NT2/D1 (cell line): Measurements from ENCODE around the gene BAD.
A peak's percentile ranks its signal among the peaks of the same experiment; 100 is the strongest.

ENCODE experiments used
- DNase-seq: peaks from one replicate; pipeline ENCODE4 v3.0.0-alpha.2; 2011; ENCODE audit warnings: low read depth, low spot score
- H3K27me3 ChIP-seq: 2 replicates; pipeline ENCODE4 v1.6.0; 2011; ENCODE audit warnings: mild to moderate bottlenecking; ENCODE audit not compliant: insufficient read length, insufficient read depth
- H3K36me3 ChIP-seq: 2 replicates; pipeline ENCODE4 v1.6.1; 2011; ENCODE audit warnings: mild to moderate bottlenecking, low read length, mixed read lengths; ENCODE audit not compliant: insufficient read depth, insufficient read length
- H3K4me1 ChIP-seq: 2 replicates; pipeline ENCODE4 v1.5.1; 2011; ENCODE audit not compliant: insufficient read depth, insufficient read length
- H3K4me3 ChIP-seq: 2 replicates; pipeline ENCODE4 v1.5.1; 2011; ENCODE audit warnings: low read depth; ENCODE audit not compliant: insufficient read length
- H3K9ac ChIP-seq: 2 replicates; pipeline ENCODE4 v1.6.0; 2011; ENCODE audit warnings: low read depth; ENCODE audit not compliant: insufficient read length
- H3K9me3 ChIP-seq: 2 replicates; pipeline ENCODE4 v1.5.1; 2011; ENCODE audit warnings: mild to moderate bottlenecking, low read length; ENCODE audit not compliant: insufficient read depth
- SUZ12 ChIP-seq: IDR thresholded peaks from 2 replicates; pipeline ENCODE4 v1.6.1; 2011; ENCODE audit not compliant: insufficient read length, insufficient read depth; ENCODE audit errors: extremely low read depth
- YY1 ChIP-seq: IDR thresholded peaks from 2 replicates; pipeline ENCODE4 v1.6.1; 2011; ENCODE audit not compliant: insufficient read length, insufficient read depth
- ZNF274 ChIP-seq: IDR thresholded peaks from 2 replicates; pipeline ENCODE4 v1.6.1; 2011; ENCODE audit warnings: mild to moderate bottlenecking, low read depth, low read length

Gene BAD

DNA sequence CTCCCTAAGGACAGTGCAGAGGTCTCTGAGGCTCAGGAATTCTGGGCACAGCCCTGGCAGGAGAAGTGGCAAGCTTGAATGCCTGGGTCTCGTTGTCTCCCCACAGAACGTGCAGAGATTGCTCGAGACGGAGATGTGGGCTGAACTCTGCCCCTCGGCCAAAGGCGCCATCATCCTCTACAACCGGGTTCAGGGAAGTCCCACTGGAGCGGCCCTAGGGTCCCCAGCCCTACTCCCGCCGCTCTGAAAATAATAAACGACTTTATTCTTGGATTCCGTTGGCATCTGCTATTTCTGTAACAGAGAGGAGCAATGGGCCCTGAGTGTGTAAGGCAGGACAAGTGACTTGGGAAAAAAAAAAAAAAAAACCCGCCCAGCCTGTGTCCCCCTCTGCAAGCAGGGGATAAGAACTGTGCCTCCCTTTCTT, 54.7 kb downstream of the BAD start:
- no peak overlapping the region for H3K4me3 ChIP-seq
- TF ChIP-seq SUZ12, result no peak
- no peak for TF ChIP-seq YY1
- no peak for TF ChIP-seq ZNF274
- H3K4me1 ChIP-seq, result peaks cover 35% of the 10 kb centered on the region
- DNase-seq, result no peak
- no peaks in the 10 kb centered on the region for H3K9me3 ChIP-seq
- H3K27me3 ChIP-seq, result peaks cover 13% of the 10 kb centered on the region
- H3K36me3 ChIP-seq, result peaks cover 9% of the 10 kb centered on the region
- H3K9ac ChIP-seq, result peak overlapping the region; percentile 77

DNA sequence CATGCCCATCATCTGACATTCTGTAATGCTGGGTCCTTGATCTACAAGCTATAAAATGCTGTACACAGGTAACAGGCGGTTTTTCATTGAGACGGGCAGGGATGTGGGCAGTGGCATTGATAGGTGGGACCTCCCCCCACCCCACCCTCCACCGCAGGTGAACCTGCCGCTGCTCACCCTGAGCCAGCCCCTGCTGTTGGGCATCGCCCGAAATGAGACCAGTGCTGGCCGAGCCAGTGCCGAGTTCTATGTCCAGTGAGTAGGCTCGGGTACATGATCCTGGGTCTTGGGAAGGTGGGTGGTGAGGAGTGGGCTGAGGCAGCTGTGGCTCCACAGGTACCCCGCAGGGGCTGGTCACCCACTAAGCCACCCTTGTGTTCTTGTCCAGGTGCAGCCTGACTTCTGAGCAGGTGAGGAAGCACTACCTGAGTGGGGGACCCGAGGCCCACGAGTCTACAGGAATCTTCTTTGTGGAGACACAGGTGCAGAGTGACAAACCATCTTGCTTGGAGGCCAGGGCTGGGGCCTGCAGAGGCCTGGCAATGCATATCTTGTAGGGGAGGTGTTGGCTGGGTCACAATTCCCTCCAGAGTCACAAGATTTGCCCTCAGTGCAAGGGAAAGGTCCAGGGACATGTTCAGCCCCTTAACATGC, 55.2 kb downstream of the BAD start:
- peaks cover 13% of the 10 kb centered on the region for H3K27me3 ChIP-seq
- TF ChIP-seq YY1 (no peak), ZNF274 (no peak), SUZ12 (no peak)
- peaks cover 14% of the 10 kb centered on the region for H3K36me3 ChIP-seq
- no peak for DNase-seq
- no peaks in the 10 kb centered on the region for H3K9me3 ChIP-seq
- peaks cover 39% of the 10 kb centered on the region for H3K4me1 ChIP-seq
- H3K4me3 ChIP-seq, result no peak overlapping the region
- peak overlapping the region; percentile 70 for H3K9ac ChIP-seq

DNA sequence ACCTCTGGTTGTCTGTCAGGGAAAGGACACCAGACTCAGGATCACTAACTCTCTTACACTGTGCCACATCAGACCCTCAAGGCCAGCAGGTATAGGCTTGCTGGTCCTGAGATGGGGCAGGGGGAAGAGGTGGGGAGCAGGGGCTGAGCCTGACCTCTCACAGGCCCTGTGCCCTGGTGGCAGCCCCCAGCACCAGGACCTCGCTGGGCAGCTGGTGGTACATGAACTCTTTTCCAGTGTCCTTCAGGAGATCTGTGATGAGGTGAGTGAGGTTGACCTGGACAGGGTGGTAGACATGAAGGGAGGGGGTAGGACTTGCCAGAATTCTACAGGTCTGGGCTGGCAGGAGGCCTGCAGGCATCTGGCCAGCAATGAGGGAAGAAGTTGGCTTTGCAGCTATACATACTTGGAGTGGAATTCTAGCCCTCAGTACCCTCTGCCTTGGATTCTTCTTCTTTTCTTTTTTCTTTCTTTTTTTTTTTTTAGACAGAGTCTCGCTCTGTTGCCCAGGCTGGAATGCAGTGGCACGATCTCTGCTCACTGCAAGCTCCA, 57.0 kb downstream of the BAD start:
- peaks cover 29% of the 10 kb centered on the region for H3K36me3 ChIP-seq
- H3K27me3 ChIP-seq, result peaks cover 3% of the 10 kb centered on the region
- H3K4me3 ChIP-seq, result no peak overlapping the region
- TF ChIP-seq ZNF274, result no peak
- no peak for TF ChIP-seq SUZ12
- no peak for TF ChIP-seq YY1
- H3K9me3 ChIP-seq, result no peaks in the 10 kb centered on the region
- H3K9ac ChIP-seq, result peak overlapping the region; percentile 94
- peaks cover 37% of the 10 kb centered on the region for H3K4me1 ChIP-seq
- DNase-seq, result no peak

DNA sequence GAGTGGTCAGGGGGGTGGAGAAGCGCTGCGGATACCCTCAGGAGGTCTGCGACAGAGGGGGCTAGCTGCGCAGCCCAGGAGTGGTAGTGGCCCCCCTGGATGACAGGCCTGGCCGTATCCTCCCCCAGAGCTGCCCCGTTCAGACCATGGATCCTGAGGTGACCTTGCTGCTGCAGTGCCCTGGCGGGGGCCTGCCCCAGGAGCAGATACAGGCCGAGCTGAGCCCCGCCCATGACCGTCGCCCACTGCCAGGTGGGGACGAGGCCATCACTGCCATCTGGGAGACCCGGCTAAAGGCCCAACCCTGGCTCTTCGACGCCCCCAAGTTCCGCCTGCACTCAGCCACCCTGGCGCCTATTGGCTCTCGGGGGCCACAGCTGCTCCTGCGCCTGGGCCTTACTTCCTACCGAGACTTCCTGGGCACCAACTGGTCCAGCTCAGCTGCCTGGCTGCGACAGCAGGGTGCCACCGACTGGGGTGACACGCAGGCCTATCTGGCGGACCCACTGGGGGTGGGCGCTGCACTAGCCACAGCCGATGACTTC, 57.9 kb downstream of the BAD start:
- TF ChIP-seq YY1, result no peak
- no peak for TF ChIP-seq ZNF274
- TF ChIP-seq SUZ12, result no peak
- Histone ChIP-seq H3K9ac (peak overlapping the region; percentile 94), H3K4me1 (peaks cover 33% of the 10 kb centered on the region), H3K27me3 (no peaks in the 10 kb centered on the region), H3K4me3 (peak overlapping the region; percentile 92), H3K36me3 (peaks cover 31% of the 10 kb centered on the region), H3K9me3 (no peaks in the 10 kb centered on the region)
- no peak for DNase-seq

DNA sequence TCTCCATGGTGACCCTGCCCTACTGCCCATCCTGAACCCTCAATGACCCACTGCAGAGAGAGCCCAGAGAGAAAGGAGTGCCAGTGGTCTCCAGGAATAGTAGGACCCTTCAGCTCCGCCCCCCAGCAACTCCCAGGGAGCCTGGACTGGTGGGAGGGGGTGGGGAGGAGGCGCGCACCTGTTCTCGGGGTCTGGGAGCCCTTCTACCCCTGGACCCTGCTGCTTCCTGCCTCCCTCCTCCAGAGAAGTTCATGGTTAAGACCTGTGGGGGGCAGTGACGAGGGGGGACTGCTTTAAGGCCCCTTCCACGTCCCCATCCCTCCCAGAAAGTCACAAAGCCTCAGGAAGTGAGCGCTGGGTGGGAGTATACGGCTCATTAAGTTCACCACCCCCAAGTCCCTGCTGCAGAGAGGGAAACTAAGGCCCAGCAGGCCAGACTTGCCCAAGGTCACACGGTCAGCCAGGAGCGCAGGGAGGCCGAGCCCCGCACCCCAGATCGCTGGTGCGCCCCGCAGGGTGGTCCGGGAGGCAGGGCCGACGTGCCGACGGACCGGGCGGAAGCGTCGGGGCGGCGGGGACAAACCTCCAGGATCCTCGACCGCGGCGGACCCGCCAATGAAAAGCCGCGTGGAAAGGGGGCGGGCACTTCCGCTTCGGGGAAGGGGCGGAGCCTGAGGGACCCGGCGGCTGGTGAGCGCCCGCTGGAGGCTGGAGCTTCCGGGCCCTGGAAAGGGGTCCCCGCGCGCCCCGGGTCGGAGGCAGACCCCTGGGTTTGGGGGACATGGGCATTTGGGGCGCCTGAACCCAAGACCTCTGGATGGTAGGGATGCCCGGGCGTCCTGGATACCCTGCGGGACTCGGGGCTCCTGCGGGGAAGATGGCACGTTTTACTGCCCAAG, 58.6 kb downstream of the BAD start, which contains the start of the genes NUDT22 and TRPT1:
Gene NUDT22 (plus strand): TSS at position 667 of the 899 bp plus-strand sequence. CDS start 379 bp downstream, outside the sequence.
Gene TRPT1 (minus strand): TSS at position 579 of the 899 bp plus-strand sequence. CDS start 326 bp downstream, at position 253.
- Histone ChIP-seq H3K27me3 (no peaks in the 10 kb centered on the region), H3K9ac (peak within 1 kb of the TSS; percentile 94), H3K4me3 (peak within 1 kb of the TSS; percentile 92), H3K36me3 (peaks cover 35% of the 10 kb centered on the region), H3K4me1 (peaks cover 33% of the 10 kb centered on the region), H3K9me3 (no peaks in the 10 kb centered on the region)
- no peak for DNase-seq
- TF ChIP-seq ZNF274, result no peak
- TF ChIP-seq YY1, result no peak
- no peak for TF ChIP-seq SUZ12

DNA sequence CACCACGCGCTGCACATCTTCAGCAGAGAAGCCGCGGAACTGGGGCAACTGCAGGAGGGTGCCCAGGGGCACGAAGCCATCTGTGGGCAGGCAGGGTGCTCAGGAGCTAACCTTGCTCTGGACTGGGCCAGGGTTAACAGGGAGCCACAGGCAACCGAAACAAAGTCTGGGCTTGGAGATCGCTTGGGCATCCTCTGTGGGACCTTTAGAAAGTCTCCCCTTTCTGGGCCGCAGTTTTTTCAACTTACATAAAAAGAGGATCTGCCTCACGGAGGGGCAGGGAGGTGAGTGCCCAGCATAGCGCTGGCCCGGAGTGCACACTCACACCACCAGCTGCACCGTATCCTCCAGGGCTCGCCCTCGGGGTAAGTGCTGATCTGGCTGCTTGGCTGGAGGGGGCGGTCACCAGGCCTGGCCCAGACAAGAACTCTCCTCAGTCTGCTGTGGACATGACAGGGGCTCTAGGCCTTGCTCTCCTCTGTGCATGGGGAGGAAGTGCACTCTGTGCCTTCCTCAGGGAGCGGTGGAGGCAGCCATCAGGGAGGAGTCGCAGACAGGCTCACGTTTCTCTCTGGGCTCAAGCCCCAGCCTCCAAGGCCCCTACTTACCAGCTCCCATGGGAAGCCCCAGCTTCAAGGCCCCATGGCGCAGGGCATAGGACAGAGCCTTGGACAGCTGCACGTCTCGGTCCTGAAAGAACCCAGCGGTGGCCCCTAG, 59.4 kb downstream of the BAD start:
- Histone ChIP-seq H3K36me3 (peaks cover 43% of the 10 kb centered on the region), H3K27me3 (no peaks in the 10 kb centered on the region), H3K4me3 (peak overlapping the region; percentile 92), H3K9ac (peak overlapping the region; percentile 94), H3K4me1 (peaks cover 33% of the 10 kb centered on the region), H3K9me3 (no peaks in the 10 kb centered on the region)
- TF ChIP-seq ZNF274, result no peak
- DNase-seq, result no peak
